Measurements from ENCODE around the gene TDRD7.

Gene TDRD7

DNA sequence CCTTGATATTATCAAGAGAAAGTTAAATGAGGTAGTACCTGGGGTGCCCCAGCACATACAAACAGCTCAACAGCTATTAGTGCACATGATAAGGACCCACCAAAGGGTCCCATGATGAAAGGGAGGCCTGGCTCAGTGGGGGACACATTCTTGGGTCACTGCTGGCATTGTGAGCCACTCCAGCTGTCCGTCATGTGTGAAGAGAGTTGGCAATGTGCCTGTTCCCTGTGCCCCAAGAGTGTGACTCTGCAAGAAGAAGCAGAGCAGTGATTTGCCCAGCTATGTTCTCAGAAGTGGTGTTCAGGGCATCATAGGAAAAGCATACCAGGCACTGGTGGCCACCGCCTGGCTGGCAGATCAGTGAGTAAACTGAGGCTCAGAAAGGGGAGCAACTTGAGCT is 37.1 kb upstream of the TDRD7 start:
- no peaks in the 10 kb centered on the region for H3K27me3 ChIP-seq (ENCODE audit: control insufficient read depth, insufficient read depth, low read length)
- no peaks in the 10 kb centered on the region for H3K9me3 ChIP-seq (ENCODE audit: control insufficient read depth, low read length)
- no peak overlapping the region for H3K9ac ChIP-seq (ENCODE audit: low read length)
- no peaks in the 10 kb centered on the region for H3K36me3 ChIP-seq (ENCODE audit: control insufficient read depth, insufficient read depth, low read length)
- H3K4me3 ChIP-seq (ENCODE audit: low read length) = no peak overlapping the region
- no peaks in the 10 kb centered on the region for H3K4me1 ChIP-seq (ENCODE audit: control insufficient read depth, insufficient read depth, low read length)

GRCh38 chr9:97376902-97377301 is 35.0 kb upstream of the TDRD7 start:
- no peaks in the 10 kb centered on the region for H3K27me3 ChIP-seq (ENCODE audit: control insufficient read depth, insufficient read depth, low read length)
- H3K4me3 ChIP-seq (ENCODE audit: low read length) = no peak overlapping the region
- H3K4me1 ChIP-seq (ENCODE audit: control insufficient read depth, insufficient read depth, low read length) = peaks cover 2% of the 10 kb centered on the region
- no peak overlapping the region for H3K9ac ChIP-seq (ENCODE audit: low read length)
- H3K9me3 ChIP-seq (ENCODE audit: control insufficient read depth, low read length) = no peaks in the 10 kb centered on the region
- H3K36me3 ChIP-seq (ENCODE audit: control insufficient read depth, insufficient read depth, low read length) = no peaks in the 10 kb centered on the region

DNA sequence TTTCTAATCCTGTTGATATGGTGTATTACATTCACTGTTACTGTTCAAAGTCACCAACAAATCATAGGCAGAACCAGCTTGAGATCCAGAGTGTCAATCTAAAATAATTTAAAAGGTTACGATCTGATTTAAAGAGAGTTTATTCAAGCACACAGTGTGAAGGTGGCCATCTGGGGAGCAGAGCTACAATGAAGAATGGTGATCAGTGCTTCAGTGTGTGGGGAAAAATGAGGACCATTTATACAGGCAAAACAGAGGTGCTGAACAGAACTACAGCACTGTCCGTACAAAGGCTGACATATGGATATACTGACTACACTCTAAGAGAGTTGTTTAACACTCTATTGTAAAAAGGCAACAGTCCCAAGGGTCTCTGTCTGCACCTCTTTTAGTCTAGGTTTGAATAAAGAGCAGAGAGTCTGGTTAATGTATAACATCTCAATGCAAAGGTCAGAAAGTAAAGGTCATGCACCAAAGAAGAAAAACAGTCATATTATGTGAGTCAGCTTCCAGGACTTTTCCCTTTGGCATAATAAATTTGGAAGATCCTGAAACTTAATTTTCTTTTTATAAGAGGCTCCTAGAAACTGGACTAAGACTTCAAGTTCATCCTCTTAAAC is 29.7 kb upstream of the TDRD7 start:
- H3K4me3 ChIP-seq (ENCODE audit: low read length) = no peak overlapping the region
- H3K36me3 ChIP-seq (ENCODE audit: control insufficient read depth, insufficient read depth, low read length) = no peaks in the 10 kb centered on the region
- no peak overlapping the region for H3K9ac ChIP-seq (ENCODE audit: low read length)
- peaks cover under 1% of the 10 kb centered on the region for H3K27me3 ChIP-seq (ENCODE audit: control insufficient read depth, insufficient read depth, low read length)
- H3K9me3 ChIP-seq (ENCODE audit: control insufficient read depth, low read length) = no peaks in the 10 kb centered on the region
- peaks cover 19% of the 10 kb centered on the region for H3K4me1 ChIP-seq (ENCODE audit: control insufficient read depth, insufficient read depth, low read length)

DNA sequence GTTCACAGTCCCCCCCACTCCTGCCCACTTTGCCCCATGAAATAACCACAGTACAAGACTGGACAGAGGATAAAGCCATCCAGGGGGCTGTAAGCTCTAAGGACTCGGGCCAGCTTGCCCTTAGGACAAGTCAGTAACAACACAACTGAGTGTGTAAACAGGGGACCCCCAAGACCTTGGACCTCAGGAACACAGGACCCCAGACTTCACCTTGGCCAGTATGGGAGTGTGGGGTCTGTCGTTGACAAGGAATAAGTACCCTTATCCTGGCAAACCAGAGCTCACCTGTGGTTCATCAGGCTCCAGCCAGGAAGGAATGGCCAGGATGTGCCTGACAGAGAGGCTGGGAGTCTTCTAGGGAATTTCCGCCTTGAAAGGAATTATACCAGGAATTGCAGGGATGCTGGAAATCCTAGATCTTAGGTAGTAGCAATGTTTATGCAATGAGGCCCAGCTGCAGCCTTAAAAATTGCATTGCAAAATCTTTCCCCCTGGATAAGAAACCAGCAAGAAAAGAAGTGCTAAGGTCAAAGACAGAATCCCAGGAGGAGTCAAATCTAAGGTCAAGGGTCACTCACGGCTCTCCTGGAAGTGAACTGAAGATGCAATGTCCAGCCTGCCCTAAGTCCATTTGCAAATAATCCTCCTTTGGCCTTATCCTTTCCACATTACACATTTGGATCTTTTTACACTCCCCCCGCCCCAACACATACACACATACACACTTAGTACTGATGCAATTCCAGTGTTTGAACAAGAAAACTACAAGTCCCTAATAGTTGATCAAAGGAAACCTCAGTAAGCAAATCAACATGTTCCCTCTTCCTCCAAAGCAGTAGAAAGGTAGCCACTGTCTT is 27.3 kb upstream of the TDRD7 start:
- no peaks in the 10 kb centered on the region for H3K9me3 ChIP-seq (ENCODE audit: control insufficient read depth, low read length)
- peaks cover 10% of the 10 kb centered on the region for H3K27me3 ChIP-seq (ENCODE audit: control insufficient read depth, insufficient read depth, low read length)
- H3K4me1 ChIP-seq (ENCODE audit: control insufficient read depth, insufficient read depth, low read length) = peaks cover 26% of the 10 kb centered on the region
- H3K4me3 ChIP-seq (ENCODE audit: low read length) = no peak overlapping the region
- H3K9ac ChIP-seq (ENCODE audit: low read length) = no peak overlapping the region
- no peaks in the 10 kb centered on the region for H3K36me3 ChIP-seq (ENCODE audit: control insufficient read depth, insufficient read depth, low read length)

DNA sequence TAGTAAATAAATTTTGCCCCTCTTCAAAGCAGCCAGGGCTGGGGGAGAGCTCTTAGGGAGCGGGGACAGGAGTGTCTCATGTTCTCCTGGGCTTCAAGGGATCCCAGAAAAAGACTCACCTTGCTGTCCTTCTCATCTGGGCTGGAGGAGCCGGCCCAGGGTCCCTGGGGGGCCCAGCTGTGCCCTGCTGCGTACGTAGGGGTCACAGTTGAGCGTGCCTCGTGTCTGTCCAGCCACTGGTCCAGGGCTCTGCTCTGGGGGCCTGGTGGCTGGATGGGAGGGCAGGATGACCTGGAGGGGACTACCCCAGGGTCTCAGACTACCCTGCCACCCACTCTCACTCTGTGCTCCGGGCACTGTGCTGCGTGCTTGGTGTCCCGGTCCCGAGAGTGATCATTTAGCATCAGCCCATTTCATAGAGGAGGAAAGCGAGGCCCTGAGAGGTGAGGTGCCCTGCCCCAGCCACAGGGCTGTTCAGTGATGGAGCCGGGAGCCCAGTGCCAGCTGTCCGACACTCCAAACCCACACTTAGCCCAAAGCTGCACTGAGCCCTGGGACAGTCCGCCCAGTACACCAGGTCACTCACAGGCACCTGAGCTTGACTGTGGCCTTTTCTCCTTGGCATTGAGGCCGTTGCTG is 26.2 kb upstream of the TDRD7 start:
- Histone ChIP-seq H3K4me3 (ENCODE audit: low read length) (no peak overlapping the region), H3K36me3 (ENCODE audit: control insufficient read depth, insufficient read depth, low read length) (no peaks in the 10 kb centered on the region), H3K4me1 (ENCODE audit: control insufficient read depth, insufficient read depth, low read length) (peaks cover 26% of the 10 kb centered on the region)

DNA sequence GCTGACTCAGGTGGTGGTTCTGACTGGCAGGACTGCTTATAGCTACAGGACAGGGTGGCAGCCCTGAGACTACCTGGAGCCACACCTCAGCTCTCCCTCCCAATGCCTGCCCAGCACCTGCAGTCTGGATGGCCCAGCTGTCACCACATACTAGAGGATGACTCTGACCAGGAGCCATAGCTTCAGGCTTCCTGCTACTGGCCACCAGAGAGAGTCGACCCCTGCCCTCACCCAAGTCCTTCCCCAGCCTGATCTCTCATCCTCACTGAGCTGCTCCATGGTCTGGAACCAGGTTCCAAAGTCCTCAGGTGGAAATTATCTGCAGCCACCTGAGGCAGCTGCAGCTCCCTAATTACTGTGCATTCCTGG is 25.6 kb upstream of the TDRD7 start:
- no peak overlapping the region for H3K9ac ChIP-seq (ENCODE audit: low read length)
- no peak overlapping the region for H3K4me3 ChIP-seq (ENCODE audit: low read length)
- peaks cover 10% of the 10 kb centered on the region for H3K27me3 ChIP-seq (ENCODE audit: control insufficient read depth, insufficient read depth, low read length)
- peaks cover 26% of the 10 kb centered on the region for H3K4me1 ChIP-seq (ENCODE audit: control insufficient read depth, insufficient read depth, low read length)
- no peaks in the 10 kb centered on the region for H3K9me3 ChIP-seq (ENCODE audit: control insufficient read depth, low read length)
- H3K36me3 ChIP-seq (ENCODE audit: control insufficient read depth, insufficient read depth, low read length) = no peaks in the 10 kb centered on the region

More for the DNA sequence above, 26.2 kb upstream of the TDRD7 start:
- no peaks in the 10 kb centered on the region for H3K9me3 ChIP-seq (ENCODE audit: control insufficient read depth, low read length)
- peaks cover 10% of the 10 kb centered on the region for H3K27me3 ChIP-seq (ENCODE audit: control insufficient read depth, insufficient read depth, low read length)
- no peak overlapping the region for H3K9ac ChIP-seq (ENCODE audit: low read length)

DNA sequence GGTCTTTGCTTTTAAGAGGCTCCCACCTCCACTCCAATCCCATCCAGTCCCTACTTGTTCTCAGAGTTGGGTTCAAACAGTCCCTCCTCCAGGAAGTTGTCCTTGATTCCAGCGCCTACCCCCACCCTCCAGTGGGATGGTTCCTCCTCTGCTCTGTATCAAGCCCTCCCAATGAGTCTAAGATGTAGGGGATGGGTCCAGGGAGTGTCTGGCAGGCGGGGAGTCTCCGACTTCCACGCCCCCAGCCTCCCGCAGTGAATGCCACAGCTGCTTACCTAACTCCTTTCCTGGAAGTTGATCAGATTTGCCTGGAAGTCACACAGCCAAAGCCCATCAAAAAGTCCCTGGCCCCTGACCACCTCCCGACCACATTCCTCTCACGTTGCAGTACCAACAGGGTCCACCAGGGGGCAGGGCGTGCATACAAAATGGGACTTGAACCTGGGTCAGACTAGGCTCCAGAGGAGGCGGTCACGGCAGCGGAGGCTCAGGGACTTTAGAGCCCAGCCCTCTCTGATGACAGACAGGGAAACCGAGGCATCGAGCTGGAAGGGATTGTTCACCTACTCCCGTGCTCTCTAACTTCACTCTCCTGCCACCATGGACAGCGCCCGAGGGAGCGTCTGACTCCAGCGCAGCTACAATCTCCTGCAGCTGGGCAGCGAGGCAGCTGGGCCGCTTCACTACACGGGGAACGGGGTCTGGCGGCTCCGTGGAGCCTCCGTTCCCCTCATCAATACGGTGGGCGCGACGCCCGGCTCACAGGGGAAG is 25.0 kb upstream of the TDRD7 start:
- Histone ChIP-seq H3K4me1 (ENCODE audit: control insufficient read depth, insufficient read depth, low read length) (peaks cover 24% of the 10 kb centered on the region), H3K9ac (ENCODE audit: low read length) (no peak overlapping the region), H3K4me3 (ENCODE audit: low read length) (no peak overlapping the region)

GRCh38 chr9:97387504-97387886 is 24.4 kb upstream of the TDRD7 start:
- no peaks in the 10 kb centered on the region for H3K9me3 ChIP-seq (ENCODE audit: control insufficient read depth, low read length)
- no peaks in the 10 kb centered on the region for H3K36me3 ChIP-seq (ENCODE audit: control insufficient read depth, insufficient read depth, low read length)
- no peak overlapping the region for H3K4me3 ChIP-seq (ENCODE audit: low read length)
- peaks cover 10% of the 10 kb centered on the region for H3K27me3 ChIP-seq (ENCODE audit: control insufficient read depth, insufficient read depth, low read length)
- peaks cover 18% of the 10 kb centered on the region for H3K4me1 ChIP-seq (ENCODE audit: control insufficient read depth, insufficient read depth, low read length)
- no peak overlapping the region for H3K9ac ChIP-seq (ENCODE audit: low read length)

More for the DNA sequence above, 25.0 kb upstream of the TDRD7 start:
- H3K36me3 ChIP-seq (ENCODE audit: control insufficient read depth, insufficient read depth, low read length) = no peaks in the 10 kb centered on the region
- peaks cover 10% of the 10 kb centered on the region for H3K27me3 ChIP-seq (ENCODE audit: control insufficient read depth, insufficient read depth, low read length)
- H3K9me3 ChIP-seq (ENCODE audit: control insufficient read depth, low read length) = no peaks in the 10 kb centered on the region

GRCh38 chr9:97387936-97388684 is 23.8 kb upstream of the TDRD7 start:
- peaks cover 10% of the 10 kb centered on the region for H3K27me3 ChIP-seq (ENCODE audit: control insufficient read depth, insufficient read depth, low read length)

GRCh38 chr9:97388721-97389238 is 23.1 kb upstream of the TDRD7 start:
- H3K27me3 ChIP-seq (ENCODE audit: control insufficient read depth, insufficient read depth, low read length) = peaks cover 10% of the 10 kb centered on the region
- peaks cover 15% of the 10 kb centered on the region for H3K4me1 ChIP-seq (ENCODE audit: control insufficient read depth, insufficient read depth, low read length)
- no peak overlapping the region for H3K9ac ChIP-seq (ENCODE audit: low read length)

More at GRCh38 chr9:97387936-97388684, 23.8 kb upstream of the TDRD7 start:
- Histone ChIP-seq H3K9me3 (ENCODE audit: control insufficient read depth, low read length) (no peaks in the 10 kb centered on the region), H3K4me3 (ENCODE audit: low read length) (no peak overlapping the region), H3K9ac (ENCODE audit: low read length) (no peak overlapping the region), H3K36me3 (ENCODE audit: control insufficient read depth, insufficient read depth, low read length) (no peaks in the 10 kb centered on the region), H3K4me1 (ENCODE audit: control insufficient read depth, insufficient read depth, low read length) (peaks cover 15% of the 10 kb centered on the region)

DNA sequence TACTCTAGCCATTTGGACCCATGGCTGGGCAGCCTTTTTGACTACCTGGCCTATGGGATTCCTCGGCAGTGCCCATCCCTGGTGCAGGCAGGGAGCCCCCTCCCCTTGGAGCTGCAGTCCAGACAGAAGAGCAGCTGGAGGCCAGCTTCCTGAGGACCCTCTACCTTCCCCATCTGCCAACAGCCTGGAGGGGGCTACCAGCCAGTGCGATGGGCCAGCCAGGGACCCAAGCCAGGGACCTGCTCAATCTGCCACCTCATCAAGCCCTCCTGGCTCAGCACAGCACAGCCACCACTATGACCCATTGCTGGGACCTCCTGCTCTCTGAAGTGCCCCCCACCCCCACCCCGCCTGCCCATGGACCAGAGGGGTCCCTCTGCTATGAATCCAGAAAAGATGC is 22.6 kb upstream of the TDRD7 start:
- H3K9me3 ChIP-seq (ENCODE audit: control insufficient read depth, low read length) = no peaks in the 10 kb centered on the region
- no peak overlapping the region for H3K4me3 ChIP-seq (ENCODE audit: low read length)
- peaks cover 15% of the 10 kb centered on the region for H3K4me1 ChIP-seq (ENCODE audit: control insufficient read depth, insufficient read depth, low read length)
- H3K9ac ChIP-seq (ENCODE audit: low read length) = no peak overlapping the region
- no peaks in the 10 kb centered on the region for H3K36me3 ChIP-seq (ENCODE audit: control insufficient read depth, insufficient read depth, low read length)
- H3K27me3 ChIP-seq (ENCODE audit: control insufficient read depth, insufficient read depth, low read length) = peaks cover 10% of the 10 kb centered on the region

More at GRCh38 chr9:97388721-97389238, 23.1 kb upstream of the TDRD7 start:
- Histone ChIP-seq H3K36me3 (ENCODE audit: control insufficient read depth, insufficient read depth, low read length) (no peaks in the 10 kb centered on the region), H3K9me3 (ENCODE audit: control insufficient read depth, low read length) (no peaks in the 10 kb centered on the region), H3K4me3 (ENCODE audit: low read length) (no peak overlapping the region)

Measured in mucosa of stomach (tissue), 1 donor.